WTC11 (cell line): ENCODE results near the gene MRGPRF. TPM values are rescaled to one million over a fixed set of nuclear protein-coding genes. Genes with fewer than 3 reads are reported as not detected.

ENCODE experiments used
- ATAC-seq: fragments of 200-7000 bp; cut with Tn5 transposase; 2 replicates; pipeline ENCODE4 v1.10.0; 2021; ENCODE audit warnings: mild to moderate bottlenecking, moderate library complexity
- CTCF ChIA-PET: fragments of 300-600 bp; sonication (Branson Sonifier 250); formaldehyde crosslinking; loops from one replicate; lab custom pipeline; 2021; ENCODE audit warnings: antibody characterized with exemption; lab: Charles Lee
- POLR2A ChIA-PET: fragments of 350-600 bp; sonication (Branson Sonifier 250); formaldehyde crosslinking; loops from one replicate; lab custom pipeline; 2021; ENCODE audit warnings: antibody characterized with exemption; lab: Charles Lee
- DNase-seq: peaks from one replicate; pipeline ENCODE4 v3.0.0; 2021; ENCODE audit warnings: low spot score
- H3K27ac Mint-ChIP-seq: 2 replicates; pipeline ENCODE4 v1.8.0; 2021; ENCODE audit warnings: mixed read lengths
- H3K27me3 Mint-ChIP-seq: 2 replicates; pipeline ENCODE4 v1.8.0; 2021; ENCODE audit warnings: low read depth, mild to moderate bottlenecking, moderate library complexity, mixed read lengths
- H3K36me3 Mint-ChIP-seq: 2 replicates; pipeline ENCODE4 v1.8.0; 2021; ENCODE audit warnings: mixed read lengths
- H3K4me1 Mint-ChIP-seq: 2 replicates; pipeline ENCODE4 v1.8.0; 2022; ENCODE audit warnings: mixed read lengths
- H3K4me3 Mint-ChIP-seq: 2 replicates; pipeline ENCODE4 v1.8.0; 2021; ENCODE audit warnings: mild to moderate bottlenecking, moderate library complexity, mixed read lengths
- H3K9me3 Mint-ChIP-seq: 2 replicates; pipeline ENCODE4 v1.8.0; 2021; ENCODE audit warnings: mixed read lengths
- CREM ChIP-seq: sonication (generic); formaldehyde crosslinking; IDR thresholded peaks from 2 replicates; pipeline ENCODE4 v1.8.1; 2022; ENCODE audit warnings: mild to moderate bottlenecking, missing genetic modification reagents, moderate library complexity
- E2F4 ChIP-seq: sonication (generic); formaldehyde crosslinking; IDR thresholded peaks from 2 replicates; pipeline ENCODE4 v1.8.1; 2022; ENCODE audit warnings: low read depth, mild to moderate bottlenecking, moderate library complexity, missing genetic modification reagents, borderline replicate concordance
- ELF4 ChIP-seq: sonication (generic); formaldehyde crosslinking; IDR thresholded peaks from 2 replicates; pipeline ENCODE4 v1.8.1; 2022; ENCODE audit warnings: low read depth, mild to moderate bottlenecking, moderate library complexity, missing genetic modification reagents
- ESRRA ChIP-seq: sonication (generic); formaldehyde crosslinking; IDR thresholded peaks from 2 replicates; pipeline ENCODE4 v1.8.1; 2022; ENCODE audit warnings: mild to moderate bottlenecking, missing genetic modification reagents, borderline replicate concordance
- ETV6 ChIP-seq: sonication (generic); formaldehyde crosslinking; IDR thresholded peaks from 2 replicates; pipeline ENCODE4 v1.8.1; 2022; ENCODE audit warnings: mild to moderate bottlenecking, missing genetic modification reagents
- GABPB1 ChIP-seq: sonication (generic); formaldehyde crosslinking; IDR thresholded peaks from 2 replicates; pipeline ENCODE4 v1.8.1; 2023; ENCODE audit warnings: mild to moderate bottlenecking, missing genetic modification reagents
- JAZF1 ChIP-seq: fragments of 250-450 bp; sonication (Bioruptor Pico); IDR thresholded peaks from 2 replicates; pipeline ENCODE4 v1.9.0; 2021; ENCODE audit warnings: moderate library complexity, mild to moderate bottlenecking, inconsistent platforms
- KAT7 ChIP-seq: sonication (generic); formaldehyde crosslinking; IDR thresholded peaks from 2 replicates; pipeline ENCODE4 v1.8.1; 2023; ENCODE audit warnings: missing genetic modification reagents, mild to moderate bottlenecking, borderline replicate concordance
- MYBL2 ChIP-seq: sonication (generic); formaldehyde crosslinking; IDR thresholded peaks from 2 replicates; pipeline ENCODE4 v1.8.1; 2023; ENCODE audit warnings: mild to moderate bottlenecking, moderate library complexity, missing genetic modification reagents
- NFE2L1 ChIP-seq: sonication (generic); formaldehyde crosslinking; IDR thresholded peaks from 2 replicates; pipeline ENCODE4 v1.8.1; 2023; ENCODE audit warnings: missing genetic modification reagents
- NFYB ChIP-seq: sonication (generic); formaldehyde crosslinking; conservative IDR thresholded peaks from 2 replicates; pipeline ENCODE4 v1.8.0; 2022; ENCODE audit warnings: low read depth, missing genetic modification reagents
- PREB ChIP-seq: sonication (generic); formaldehyde crosslinking; IDR thresholded peaks from 2 replicates; pipeline ENCODE4 v1.8.1; 2022; ENCODE audit warnings: mild to moderate bottlenecking, missing genetic modification reagents, moderate library complexity, borderline replicate concordance
- STAT6 ChIP-seq: sonication (generic); formaldehyde crosslinking; conservative IDR thresholded peaks from 2 replicates; pipeline ENCODE4 v1.8.1; 2023; ENCODE audit warnings: mild to moderate bottlenecking, low read depth, missing genetic modification reagents, moderate library complexity
- TCF7 ChIP-seq: sonication (generic); formaldehyde crosslinking; IDR thresholded peaks from 2 replicates; pipeline ENCODE4 v1.8.0; 2022; ENCODE audit warnings: mild to moderate bottlenecking, low read depth, missing genetic modification reagents, moderate library complexity
- ZNF121 ChIP-seq: sonication (generic); formaldehyde crosslinking; IDR thresholded peaks from 2 replicates; pipeline ENCODE4 v1.8.0; 2023; ENCODE audit warnings: missing genetic modification reagents
- ZNF425 ChIP-seq: fragments of 250-450 bp; sonication (Bioruptor Pico); conservative IDR thresholded peaks from 2 replicates; pipeline ENCODE4 v1.9.0; 2021; ENCODE audit warnings: mild to moderate bottlenecking
- total RNA-seq: library from RNA; stranded (reverse); gene quantifications from 3 replicates; pipeline ENCODE4 v1.2.3, GENCODE V29; 2021

Gene MRGPRF
- total RNA-seq, 1 experiment from 2014 or later, result 3.8 TPM

- no peak for TF ChIP-seq STAT6 (CRISPR knock-in tag)
- no peak for TF ChIP-seq NFYB (CRISPR knock-in tag)
- no peak for TF ChIP-seq ETV6
- TF ChIP-seq, all 79 proteins: peak for 0
Observed at GRCh38 chr11:68988491-68988890, 24.6 kb downstream of the MRGPRF start (continued).

GRCh38 chr11:68987211-68987610 lies 25.8 kb downstream of the MRGPRF start:
- H3K27me3 Mint-ChIP-seq, result peaks cover 4% of the 10 kb centered on the region; the same call in 1 of the 2 replicates
- no peaks in the 10 kb centered on the region for H3K4me1 Mint-ChIP-seq
- 0 out of 2 replicates have a peak, but pooled peaks cover 9% of the 10 kb centered on the region for H3K36me3 Mint-ChIP-seq
- peaks cover 19% of the 10 kb centered on the region for H3K9me3 Mint-ChIP-seq
- no peak overlapping the region for H3K27ac Mint-ChIP-seq
- ATAC-seq, result no peak
- POLR2A ChIA-PET, result no interaction called here
- CTCF ChIA-PET, result no interaction called here
- TF ChIP-seq ETV6 (no peak), JAZF1 (CRISPR knock-in tag) (no peak), TCF7 (CRISPR knock-in tag) (no peak), NFE2L1 (CRISPR knock-in tag) (no peak), ZNF425 (CRISPR knock-in tag) (no peak)
- no peak for DNase-seq
- H3K4me3 Mint-ChIP-seq, result no peak overlapping the region

- Mint-ChIP-seq H3K9me3 (peaks cover 27% of the 10 kb centered on the region), H3K36me3 (0 out of 2 replicates have a peak, but pooled peaks cover 9% of the 10 kb centered on the region), H3K27me3 (peaks cover 4% of the 10 kb centered on the region; the same call in 1 of the 2 replicates), H3K4me3 (no peak overlapping the region), H3K27ac (no peak overlapping the region), H3K4me1 (peaks cover 6% of the 10 kb centered on the region)
- no peak for DNase-seq
- no peak for ATAC-seq
- ChIA-PET POLR2A (no interaction called here), CTCF (interaction anchor here (0.5 to 0.9 kb wide), 4 partner anchors 28 to 1415 kb away, joined by 3 to 4 read pairs (median 3); no protein-coding TSS in a partner anchor)
- TF ChIP-seq CREM (CRISPR knock-in tag) (no peak), GABPB1 (no peak), MYBL2 (CRISPR knock-in tag) (no peak), E2F4 (CRISPR knock-in tag) (no peak), KAT7 (CRISPR knock-in tag) (no peak), ESRRA (no peak), ZNF121 (CRISPR knock-in tag) (no peak), ELF4 (no peak), PREB (CRISPR knock-in tag) (no peak)
Observed at GRCh38 chr11:68983801-68984200, 29.2 kb downstream of the MRGPRF start.
